ENCODE data around the gene NSRP1. TPM values are rescaled to one million over a fixed set of nuclear protein-coding genes. Genes with fewer than 3 reads are reported as not detected.

The NSRP1 gene
- total and polyA plus RNA-seq, 2 of the 13 experiments (the other 11 are each of a cell fraction or from before 2014, with no cell fraction given) = 7.0 to 14.3 TPM

DNA sequence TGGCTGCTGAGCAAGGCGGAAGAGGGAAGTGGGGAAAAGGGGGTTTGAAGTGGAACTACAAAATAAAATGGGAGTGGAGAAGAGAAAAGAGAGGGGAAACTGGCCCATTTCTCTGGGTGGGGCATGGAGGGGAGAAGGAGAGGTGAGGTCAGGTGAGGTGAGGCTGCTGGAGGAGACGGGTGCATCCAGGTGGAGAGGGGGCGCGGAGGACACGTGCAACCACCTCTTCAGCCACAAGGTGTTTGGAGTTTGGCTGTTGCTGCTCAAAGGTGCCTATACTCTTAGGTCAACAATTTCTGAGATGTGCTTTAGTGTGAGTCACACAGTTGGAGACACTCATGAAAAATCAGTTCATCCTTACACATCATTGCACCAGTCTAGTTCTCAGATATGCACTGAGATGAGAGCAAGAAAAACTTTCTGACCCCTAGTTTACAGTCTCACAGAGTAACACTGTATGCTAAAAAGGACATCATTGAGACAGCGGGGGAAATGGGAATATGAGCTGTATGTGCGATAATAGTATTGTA lies 114.0 kb downstream of the NSRP1 start:
- Histone ChIP-seq H3K79me2 (ENCODE audit: insufficient read depth, low read length) (no peaks in the 10 kb centered on the region), H3K4me3 (replicated peaks in 1 of 3; ENCODE audit: insufficient read depth in 1 of 3, low read depth in 2 of 3, low read length in 3 of 3) (no peak overlapping the region), H3K4me1 (ENCODE audit: insufficient read depth, low read length) (peaks cover 72% of the 10 kb centered on the region), H3K9ac (ENCODE audit: insufficient read depth, low read depth, low read length) (no peak overlapping the region), H3K9me3 (ENCODE audit: low read length) (no peaks in the 10 kb centered on the region), H3K27me3 (ENCODE audit: control insufficient read depth in 1 of 2, insufficient read depth in 2 of 2, low read length in 2 of 2) (no peaks in the 10 kb centered on the region), H3K36me3 (replicated peaks in 1 of 2; ENCODE audit: control insufficient read depth in 1 of 2, insufficient read depth in 2 of 2, low read length in 2 of 2) (no peaks in the 10 kb centered on the region), H3K27ac (ENCODE audit: extremely low read length, insufficient read depth, low read length) (no peak overlapping the region), H3K4me2 (ENCODE audit: low read depth, low read length) (no peak overlapping the region), H4K20me1 (ENCODE audit: insufficient read depth, low read length) (no peaks in the 10 kb centered on the region), H2AFZ (ENCODE audit: low read length) (no peak overlapping the region)
- no peak for TF ChIP-seq MTF2 (CRISPR knock-in tag; IDR thresholded peaks at IDR 0.05; ENCODE audit: borderline replicate concordance)
- no peak for TF ChIP-seq XBP1 (CRISPR knock-in tag; IDR thresholded peaks at IDR 0.05)
- TF ChIP-seq ZNF251 (CRISPR knock-in tag; IDR thresholded peaks at IDR 0.05) = no peak
- TF ChIP-seq, protein P1, sequence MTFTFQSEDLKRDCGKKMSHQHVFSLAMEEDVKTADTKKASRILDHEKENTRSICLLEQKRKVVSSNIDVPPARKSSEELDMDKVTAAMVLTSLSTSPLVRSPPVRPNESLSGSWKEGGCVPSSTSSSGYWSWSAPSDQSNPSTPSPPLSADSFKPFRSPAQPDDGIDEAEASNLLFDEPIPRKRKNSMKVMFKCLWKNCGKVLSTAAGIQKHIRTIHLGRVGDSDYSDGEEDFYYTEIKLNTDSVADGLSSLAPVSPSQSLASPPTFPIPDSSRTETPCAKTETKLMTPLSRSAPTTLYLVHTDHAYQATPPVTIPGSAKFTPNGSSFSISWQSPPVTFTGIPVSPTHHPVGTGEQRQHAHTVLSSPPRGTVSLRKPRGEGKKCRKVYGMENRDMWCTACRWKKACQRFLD (CRISPR knock-in tag; IDR thresholded peaks at IDR 0.05; ENCODE audit: borderline replicate concordance) = no peak
- no peak for TF ChIP-seq MXI1 (IDR thresholded peaks at IDR 0.05; ENCODE audit: borderline replicate concordance, low read depth, low read length)
- TF ChIP-seq, protein P2, sequence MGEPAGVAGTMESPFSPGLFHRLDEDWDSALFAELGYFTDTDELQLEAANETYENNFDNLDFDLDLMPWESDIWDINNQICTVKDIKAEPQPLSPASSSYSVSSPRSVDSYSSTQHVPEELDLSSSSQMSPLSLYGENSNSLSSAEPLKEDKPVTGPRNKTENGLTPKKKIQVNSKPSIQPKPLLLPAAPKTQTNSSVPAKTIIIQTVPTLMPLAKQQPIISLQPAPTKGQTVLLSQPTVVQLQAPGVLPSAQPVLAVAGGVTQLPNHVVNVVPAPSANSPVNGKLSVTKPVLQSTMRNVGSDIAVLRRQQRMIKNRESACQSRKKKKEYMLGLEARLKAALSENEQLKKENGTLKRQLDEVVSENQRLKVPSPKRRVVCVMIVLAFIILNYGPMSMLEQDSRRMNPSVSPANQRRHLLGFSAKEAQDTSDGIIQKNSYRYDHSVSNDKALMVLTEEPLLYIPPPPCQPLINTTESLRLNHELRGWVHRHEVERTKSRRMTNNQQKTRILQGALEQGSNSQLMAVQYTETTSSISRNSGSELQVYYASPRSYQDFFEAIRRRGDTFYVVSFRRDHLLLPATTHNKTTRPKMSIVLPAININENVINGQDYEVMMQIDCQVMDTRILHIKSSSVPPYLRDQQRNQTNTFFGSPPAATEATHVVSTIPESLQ (CRISPR knock-in tag; conservative IDR thresholded peaks at IDR 0.05) = no peak
- TF ChIP-seq CREB1 (IDR thresholded peaks at IDR 0.05) = no peak
- TF ChIP-seq CREB1 (CRISPR knock-in tag; IDR thresholded peaks at IDR 0.05) = no peak
- ChIA-PET POLR2A (no interaction called here), CTCF (ENCODE audit: low intra/inter-chr PET ratio, low total read pairs) (no interaction called here)
- intact Hi-C loops (cut with micrococcal nuclease; ENCODE audit: unreplicated experiment) (no loop called here), in situ Hi-C loops (cut with HindIII; ENCODE audit: extremely low pct_ligation_motif_present, low pct_unique_long_range_greater_than_20kb) (loop anchor here (10.0 kb wide), 1 partner anchor 106 kb away; no protein-coding TSS in a partner anchor)
- no TSS peak for BruUV-seq (replicated peaks)
- FAIRE-seq = no peak
- DNase-seq (ENCODE audit: low spot score) = no peak
- 78% methylated on average over 7 of the region's 7 CpGs for WGBS (ENCODE audit: low lambda C conversion rate)
- ATAC-seq = no peak

Measured in HepG2 (cell line).